H1 (cell line): Measurements from ENCODE around the gene DYSF. TPM values are rescaled to one million over a fixed set of nuclear protein-coding genes. Genes with fewer than 3 reads are reported as not detected.
A peak's percentile ranks its signal among the peaks of the same experiment; 100 is the strongest.

Experiments
- CTCF ChIA-PET: fragments of 300-600 bp; sonication (Branson Sonifier 250); formaldehyde crosslinking; loops from one replicate; lab custom pipeline; 2021; ENCODE audit not compliant: partially characterized antibody; lab: Charles Lee
- POLR2A ChIA-PET: fragments of 300-600 bp; sonication (Branson Sonifier 250); formaldehyde crosslinking; loops from one replicate; lab custom pipeline; 2021; ENCODE audit warnings: inconsistent platforms; ENCODE audit not compliant: partially characterized antibody; lab: Charles Lee
- DNase-seq, 2 experiments: peaks; one replicate each; pipeline versions ENCODE4 v3.0.0 to v3.0.0-alpha.2; 2010 to 2022; ENCODE audit warnings: low spot score in 2 of 2, low read depth in 1 of 2, mixed read lengths in 1 of 2
- FAIRE-seq: peaks from 2 replicates; lab custom pipeline; 2011; peaks lifted over from hg19 to GRCh38; lab: Jason Lieb, UNC
- H2AFZ ChIP-seq: 2 replicates; pipeline ENCODE4 v1.8.1; 2012; ENCODE audit warnings: low read length, inconsistent platforms
- H2AK5ac ChIP-seq: 2 replicates; pipeline ENCODE4 v1.6.1; 2013; ENCODE audit warnings: low read depth, low read length
- H2BK120ac ChIP-seq: replicated peaks from 2 replicates; pipeline ENCODE3; 2013; ENCODE audit warnings: low read depth, low read length, inconsistent platforms
- H2BK12ac ChIP-seq: 2 replicates; pipeline ENCODE4 v1.6.1; 2013; ENCODE audit warnings: low read depth, low read length
- H2BK15ac ChIP-seq: 2 replicates; pipeline ENCODE4 v1.6.1; 2013; ENCODE audit warnings: low read length
- H2BK20ac ChIP-seq: 2 replicates; pipeline ENCODE4 v1.6.1; 2013; ENCODE audit warnings: low read length
- H2BK5ac ChIP-seq: 2 replicates; pipeline ENCODE4 v1.6.1; 2013; ENCODE audit warnings: low read depth, low read length
- H3K14ac ChIP-seq: 2 replicates; pipeline ENCODE4 v1.6.1; 2013; ENCODE audit warnings: inconsistent platforms; ENCODE audit not compliant: insufficient read length
- H3K18ac ChIP-seq: 2 replicates; pipeline ENCODE4 v1.6.1; 2013; ENCODE audit warnings: low read length; ENCODE audit errors: extremely low read depth
- H3K23ac ChIP-seq: 2 replicates; pipeline ENCODE4 v1.6.1; 2013; ENCODE audit warnings: inconsistent platforms; ENCODE audit not compliant: insufficient read length
- H3K23me2 ChIP-seq: 2 replicates; pipeline ENCODE4 v1.6.1; 2013; ENCODE audit warnings: low read depth, low read length
- H3K27ac ChIP-seq: 2 replicates; pipeline ENCODE4 v1.6.1; 2011; ENCODE audit warnings: low read depth, low read length, inconsistent platforms
- H3K27me3 ChIP-seq, 4 experiments: replicated peaks in 1 of 4; 1 replicate in 1 of 4; 2 replicates in 3 of 4; pipeline versions ENCODE4 v1.6.1 to v1.8.1; 2011 to 2013; ENCODE audit warnings: low read length in 3 of 4, mild to moderate bottlenecking in 3 of 4, inconsistent platforms in 2 of 4, mixed read lengths in 2 of 4, moderate library complexity in 1 of 4; ENCODE audit not compliant: control insufficient read depth in 3 of 4, insufficient read depth in 3 of 4; ENCODE audit errors: extremely low read depth in 1 of 4
- H3K36me3 ChIP-seq, 4 experiments: 2 replicates each; pipeline versions ENCODE4 v1.6.1 to v1.8.1; 2011 to 2013; ENCODE audit warnings: mild to moderate bottlenecking in 4 of 4, low read length in 3 of 4, moderate library complexity in 2 of 4, control low read depth in 1 of 4, inconsistent platforms in 1 of 4; ENCODE audit not compliant: insufficient read depth in 4 of 4, control insufficient read depth in 2 of 4
- H3K4ac ChIP-seq: replicated peaks from 2 replicates; pipeline ENCODE3; 2013; ENCODE audit warnings: low read length, low read depth, mixed read lengths, inconsistent platforms; ENCODE audit not compliant: insufficient read length
- H3K4me1 ChIP-seq, 4 experiments: replicated peaks in 1 of 4; 1 replicate in 1 of 4; 2 replicates in 3 of 4; pipeline versions ENCODE4 v1.6.1 to v1.8.1; 2011 to 2013; ENCODE audit warnings: low read length in 3 of 4, inconsistent platforms in 2 of 4, mixed read lengths in 1 of 4; ENCODE audit not compliant: insufficient read depth in 4 of 4, control insufficient read depth in 3 of 4
- H3K4me2 ChIP-seq, 2 experiments: 2 replicates each; pipeline versions ENCODE4 v1.6.1 to v1.8.1; 2011 to 2013; ENCODE audit warnings: low read depth in 2 of 2, low read length in 2 of 2, control low read depth in 1 of 2, inconsistent platforms in 1 of 2, mild to moderate bottlenecking in 1 of 2; ENCODE audit not compliant: insufficient read depth in 1 of 2
- H3K4me3 ChIP-seq, 4 experiments: fragments of 200-600, 300-600 bp in 1 of 4; sonication (generic), shearing (Covaris generic), sonication (Bioruptor Twin) in 1 of 4; 2 replicates each; pipeline versions ENCODE4 v1.5.1 to v1.8.1; 2011 to 2016; ENCODE audit warnings: low read length in 4 of 4, low read depth in 3 of 4, control low read depth in 2 of 4, inconsistent platforms in 2 of 4, mild to moderate bottlenecking in 2 of 4, mixed read lengths in 1 of 4, moderate library complexity in 1 of 4; ENCODE audit not compliant: insufficient read depth in 2 of 4; ENCODE audit errors: extremely low read depth in 1 of 4
- H3K56ac ChIP-seq: replicated peaks from 2 replicates; pipeline ENCODE3; 2013; ENCODE audit warnings: low read depth, mild to moderate bottlenecking, mixed read lengths, low read length, inconsistent platforms; ENCODE audit not compliant: insufficient read length
- H3K79me1 ChIP-seq: 2 replicates; pipeline ENCODE4 v1.6.1; 2013; ENCODE audit warnings: low read depth, low read length, control low read depth
- H3K79me2 ChIP-seq, 2 experiments: 2 replicates each; pipeline versions ENCODE4 v1.6.1 to v1.8.1; 2012 to 2013; ENCODE audit warnings: low read length in 2 of 2, mild to moderate bottlenecking in 2 of 2, inconsistent platforms in 1 of 2; ENCODE audit not compliant: insufficient read depth in 2 of 2, control insufficient read depth in 1 of 2
- H3K9ac ChIP-seq, 4 experiments: replicated peaks in 1 of 4; 1 replicate in 1 of 4; 2 replicates in 3 of 4; pipeline versions ENCODE4 v1.6.1 to v1.8.1; 2011 to 2013; ENCODE audit warnings: low read depth in 3 of 4, low read length in 3 of 4, control low read depth in 2 of 4, mild to moderate bottlenecking in 2 of 4, moderate library complexity in 2 of 4, inconsistent platforms in 1 of 4; ENCODE audit errors: extremely low read depth in 1 of 4
- H3K9me3 ChIP-seq, 2 experiments: 2 replicates each; pipeline versions ENCODE4 v1.6.1 to v1.8.1; 2012 to 2013; ENCODE audit warnings: mild to moderate bottlenecking in 2 of 2, moderate library complexity in 2 of 2, control low read depth in 1 of 2, inconsistent platforms in 1 of 2, low read depth in 1 of 2, low read length in 1 of 2, mixed read lengths in 1 of 2; ENCODE audit not compliant: insufficient read depth in 2 of 2
- H4K20me1 ChIP-seq, 2 experiments: replicated peaks in 1 of 2; 2 replicates each; pipeline versions ENCODE3 to v1.8.1; 2011 to 2013; ENCODE audit warnings: inconsistent platforms in 2 of 2, low read length in 2 of 2, mild to moderate bottlenecking in 1 of 2; ENCODE audit not compliant: insufficient read depth in 2 of 2, control insufficient read depth in 1 of 2
- H4K5ac ChIP-seq: 2 replicates; pipeline ENCODE4 v1.6.1; 2013; ENCODE audit warnings: low read length, low read depth, mixed read lengths, inconsistent platforms; ENCODE audit not compliant: insufficient read length
- H4K8ac ChIP-seq: 2 replicates; pipeline ENCODE4 v1.8.0; 2013; ENCODE audit warnings: mild to moderate bottlenecking, moderate library complexity, low read length, inconsistent platforms; ENCODE audit not compliant: insufficient read depth; ENCODE audit errors: extremely low read depth
- H4K91ac ChIP-seq: replicated peaks from 2 replicates; pipeline ENCODE3; 2013; ENCODE audit warnings: low read length, mixed read lengths, inconsistent platforms; ENCODE audit not compliant: insufficient read length
- EZH2 ChIP-seq: fragments of 200-600 bp; sonication (generic); IDR thresholded peaks from 2 replicates; pipeline ENCODE4 v1.7.1; 2012; ENCODE audit warnings: low read depth, mild to moderate bottlenecking, moderate library complexity, low read length, inconsistent platforms; ENCODE audit not compliant: severe bottlenecking
- GABPA ChIP-seq: IDR thresholded peaks from 2 replicates; pipeline ENCODE4 v1.6.1; 2011; ENCODE audit warnings: mild to moderate bottlenecking, low read length, moderate library complexity, borderline replicate concordance; ENCODE audit not compliant: insufficient read depth
- MAX ChIP-seq: IDR thresholded peaks from 2 replicates; pipeline ENCODE4 v1.6.1; 2012; ENCODE audit warnings: inconsistent platforms
- RAD21 ChIP-seq, 2 experiments: IDR thresholded peaks in 1 of 2; conservative IDR thresholded peaks in 1 of 2; 2 replicates each; pipeline ENCODE4 v1.6.1; 2011; ENCODE audit warnings: low read depth in 2 of 2, low read length in 2 of 2, improper control_type of control experiment in 1 of 2, inconsistent platforms in 1 of 2, mild to moderate bottlenecking in 1 of 2, moderate library complexity in 1 of 2
- SIRT6 ChIP-seq: IDR thresholded peaks from one replicate; pipeline ENCODE4 v1.7.1; 2012; ENCODE audit warnings: low read length, inconsistent platforms
- WGBS, 2 experiments: shearing (Covaris generic) in 1 of 2; methylation state at CpG; one replicate each; pipeline versions ENCODE4 v1.1.6 to v1.1.7; 2013 to 2015; ENCODE audit warnings: low lambda C conversion rate in 2 of 2, mixed read lengths in 2 of 2, inconsistent platforms in 1 of 2, low coverage in 1 of 2, missing lambda C conversion rate in 1 of 2; ENCODE audit not compliant: insufficient replicate concordance in 2 of 2, insufficient coverage in 1 of 2, insufficient read length in 1 of 2; ENCODE audit errors: extremely low coverage in 1 of 2, missing lambda C conversion rate in 1 of 2; 5-methylcytosine and 5-hydroxymethylcytosine counted together
- polyA plus RNA-seq, 7 experiments: library from polyadenylated mRNA; depleted of rRNA in 3 of 7; stranded (reverse) in 5 of 7; unstranded in 2 of 7; fragments of >200 nt in 5 of 7; fragments of 200-250 nt in 2 of 7; gene quantifications; 1 replicate in 5 of 7; 2 replicates in 1 of 7; 4 replicates in 1 of 7; pipeline versions ENCODE4 v1.2.1 to v1.2.3, GENCODE V29; 2011 to 2013; ENCODE audit warnings: missing spikeins in 2 of 7, mixed read lengths in 2 of 7
- total RNA-seq: library from RNA; stranded (reverse); fragmentation: NEBNext Ultra II Directional; extraction: Animal tissue kit (Norgen Biotek cat#: 25700); gene quantifications from 2 replicates; pipeline ENCODE4 v1.2.1, GENCODE V29; 2021
- TF ChIP-seq, protein P1 (sequence below), 3 experiments: IDR thresholded peaks; 1 replicate in 2 of 3; 2 replicates in 1 of 3; pipeline versions ENCODE4 v1.5.1 to v1.6.1; 2011; ENCODE audit warnings: low read length in 3 of 3, mild to moderate bottlenecking in 3 of 3, inconsistent platforms in 2 of 3, low read depth in 1 of 3, moderate library complexity in 1 of 3; ENCODE audit not compliant: insufficient read depth in 1 of 3; ENCODE audit errors: control extremely low read depth in 1 of 3

The DYSF gene
- total and polyA plus RNA-seq, 2 of the 8 experiments (the other 6 are each of a cell fraction or from before 2014, with no cell fraction given), result 5.8 to 7.1 TPM

DNA sequence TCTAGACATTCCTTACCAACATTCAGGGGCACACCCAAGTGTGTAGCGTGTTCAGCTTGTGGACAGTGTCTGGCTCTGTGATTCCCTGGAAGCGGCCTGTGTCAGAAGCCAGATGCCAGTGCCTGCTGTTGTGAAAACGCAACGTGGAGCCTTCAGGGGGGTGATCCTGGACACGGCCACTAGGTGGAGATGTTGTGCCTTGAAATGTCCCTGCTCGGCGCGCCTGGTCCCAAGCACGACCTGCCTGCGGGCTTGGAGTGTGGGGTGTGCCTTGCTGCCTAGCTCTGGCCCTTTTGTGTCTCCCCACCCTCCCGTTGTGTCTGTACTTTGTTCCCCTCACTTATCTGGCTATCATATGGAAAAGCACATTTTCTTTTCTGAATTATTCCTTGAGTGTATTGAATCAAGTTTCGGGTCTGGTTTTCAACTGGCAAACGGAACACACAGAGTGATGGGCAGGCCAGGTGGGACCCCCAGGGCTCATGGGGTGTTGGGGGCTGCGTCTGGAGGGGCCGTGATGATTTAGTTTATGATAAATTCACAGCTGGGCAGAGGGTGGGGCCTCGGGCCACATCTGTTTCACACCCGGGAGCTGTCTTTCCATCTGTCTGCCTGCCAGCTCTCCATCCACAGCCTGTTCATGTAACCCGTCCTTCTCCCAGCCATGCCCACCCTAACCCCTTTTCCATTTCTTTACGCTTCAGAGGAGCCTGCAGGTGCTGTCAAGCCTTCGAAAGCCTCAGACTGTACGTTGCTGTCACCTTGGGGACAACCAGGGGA, 95.5 kb downstream of the DYSF start:
- TF ChIP-seq GABPA (peak; percentile 45; the same call in 1 of the 2 replicates), EZH2 (no peak), RAD21 (IDR thresholded peaks at IDR 0.05 in 1 of 2, conservative IDR thresholded peaks at IDR 0.05 in 1 of 2; ENCODE audit: low read depth in 2 of 2, low read length in 2 of 2) (peak; percentile 95 to 96), SIRT6 (peak; percentile 91), MAX (peak; percentile 47; the same call in 1 of the 2 replicates)
- TF ChIP-seq, protein P1, sequence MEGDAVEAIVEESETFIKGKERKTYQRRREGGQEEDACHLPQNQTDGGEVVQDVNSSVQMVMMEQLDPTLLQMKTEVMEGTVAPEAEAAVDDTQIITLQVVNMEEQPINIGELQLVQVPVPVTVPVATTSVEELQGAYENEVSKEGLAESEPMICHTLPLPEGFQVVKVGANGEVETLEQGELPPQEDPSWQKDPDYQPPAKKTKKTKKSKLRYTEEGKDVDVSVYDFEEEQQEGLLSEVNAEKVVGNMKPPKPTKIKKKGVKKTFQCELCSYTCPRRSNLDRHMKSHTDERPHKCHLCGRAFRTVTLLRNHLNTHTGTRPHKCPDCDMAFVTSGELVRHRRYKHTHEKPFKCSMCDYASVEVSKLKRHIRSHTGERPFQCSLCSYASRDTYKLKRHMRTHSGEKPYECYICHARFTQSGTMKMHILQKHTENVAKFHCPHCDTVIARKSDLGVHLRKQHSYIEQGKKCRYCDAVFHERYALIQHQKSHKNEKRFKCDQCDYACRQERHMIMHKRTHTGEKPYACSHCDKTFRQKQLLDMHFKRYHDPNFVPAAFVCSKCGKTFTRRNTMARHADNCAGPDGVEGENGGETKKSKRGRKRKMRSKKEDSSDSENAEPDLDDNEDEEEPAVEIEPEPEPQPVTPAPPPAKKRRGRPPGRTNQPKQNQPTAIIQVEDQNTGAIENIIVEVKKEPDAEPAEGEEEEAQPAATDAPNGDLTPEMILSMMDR (IDR thresholded peaks at IDR 0.05; ENCODE audit: control extremely low read depth in 1 of 3, insufficient read depth in 1 of 3, low read depth in 1 of 3, low read length in 3 of 3), result peak; percentile 88 to 92 (median 90)
- TF ChIP-seq, all 59 proteins: peak for 5
- Histone ChIP-seq H2BK15ac (no peak overlapping the region), H2AFZ (no peak overlapping the region), H4K20me1 (no peaks in the 10 kb centered on the region), H3K18ac (no peak overlapping the region), H2BK12ac (no peak overlapping the region), H4K8ac (no peak overlapping the region), H3K27ac (no peak overlapping the region), H4K5ac (no peak overlapping the region), H3K9ac (no peak overlapping the region), H3K14ac (no peak overlapping the region), H3K23ac (no peak overlapping the region), H3K27me3 (no peaks in the 10 kb centered on the region), H3K9me3 (peaks cover 0 to 3% of the 10 kb centered on the region in 2 experiments; a peak in 1 of 4 replicates), H3K4me3 (no peak overlapping the region), H3K36me3 (no peaks in the 10 kb centered on the region), H3K4me2 (no peak overlapping the region), H4K91ac (no peak overlapping the region), H2AK5ac (no peak overlapping the region), H3K79me2 (no peaks in the 10 kb centered on the region), H3K4me1 (no peaks in the 10 kb centered on the region), H3K79me1 (no peaks in the 10 kb centered on the region), H3K23me2 (no peaks in the 10 kb centered on the region), H3K56ac (no peak overlapping the region), H2BK5ac (no peak overlapping the region), H3K4ac (no peak overlapping the region), H2BK20ac (no peak overlapping the region), H2BK120ac (no peak overlapping the region)
- 75% methylated on average over 21 of the region's 21 CpGs; no CpG with 5 or more reads in 1 of the 2 experiments for WGBS, 2 experiments
- POLR2A ChIA-PET, result no interaction called here
- FAIRE-seq (peak; percentile 87), DNase-seq (peak; percentile 39 to 88)
- CTCF ChIA-PET, result interaction anchor here (0.6 to 22.8 kb wide), 41 partner anchors 8 to 1031 kb away, joined by 3 to 386 read pairs (median 4); no protein-coding TSS in a partner anchor
